ENCODE data around the gene MYOZ1. TPM values are rescaled to one million over a fixed set of nuclear protein-coding genes. Genes with fewer than 3 reads are reported as not detected.

The MYOZ1 gene
- total RNA-seq, 2 donors from 2014 or later = not detected

- DNase-seq = no peak
- no peaks in the 10 kb centered on the region for H3K4me1 Mint-ChIP-seq
- H3K9me3 ChIP-seq (ENCODE audit: control insufficient read depth, low read length, poor library complexity, severe bottlenecking) = no peaks in the 10 kb centered on the region
- H3K4me3 Mint-ChIP-seq = no peak overlapping the region
- no peaks in the 10 kb centered on the region for H3K36me3 Mint-ChIP-seq (ENCODE audit: low read depth)
- no peaks in the 10 kb centered on the region for H3K27me3 Mint-ChIP-seq
- H3K27ac Mint-ChIP-seq = peak overlapping the region; percentile 63
- ATAC-seq = no peak
Measured at GRCh38 chr10:73614720-73615119, 26.6 kb downstream of the MYOZ1 start.

GRCh38 chr10:73609116-73609515 lies 32.2 kb downstream of the MYOZ1 start:
- no peaks in the 10 kb centered on the region for H3K9me3 ChIP-seq (ENCODE audit: control insufficient read depth, low read length, poor library complexity, severe bottlenecking)
- H3K4me3 Mint-ChIP-seq = no peak overlapping the region
- no peak overlapping the region for H3K27ac Mint-ChIP-seq
- no peak for DNase-seq
- H3K36me3 Mint-ChIP-seq (ENCODE audit: low read depth) = peaks cover 3% of the 10 kb centered on the region
- H3K27me3 Mint-ChIP-seq = no peaks in the 10 kb centered on the region
- ATAC-seq = no peak
- no peaks in the 10 kb centered on the region for H3K4me1 Mint-ChIP-seq

- H3K9me3 ChIP-seq (ENCODE audit: control insufficient read depth, low read length, poor library complexity, severe bottlenecking) = no peaks in the 10 kb centered on the region
- H3K36me3 Mint-ChIP-seq (ENCODE audit: low read depth) = peaks cover 3% of the 10 kb centered on the region
- no peaks in the 10 kb centered on the region for H3K27me3 Mint-ChIP-seq
- no peak overlapping the region for H3K27ac Mint-ChIP-seq
- H3K4me1 Mint-ChIP-seq = no peaks in the 10 kb centered on the region
- ATAC-seq (no peak), DNase-seq (no peak)
- no peak overlapping the region for H3K4me3 Mint-ChIP-seq
Measured at GRCh38 chr10:73601486-73601921, 39.8 kb downstream of the MYOZ1 start.

GRCh38 chr10:73597346-73597745 lies 43.9 kb downstream of the MYOZ1 start:
- peak overlapping the region; percentile 49 for H3K27ac Mint-ChIP-seq
- H3K4me1 Mint-ChIP-seq = no peaks in the 10 kb centered on the region
- no peak for DNase-seq
- no peak for ATAC-seq
- H3K9me3 ChIP-seq (ENCODE audit: control insufficient read depth, low read length, poor library complexity, severe bottlenecking) = no peaks in the 10 kb centered on the region
- no peak overlapping the region for H3K4me3 Mint-ChIP-seq
- no peaks in the 10 kb centered on the region for H3K27me3 Mint-ChIP-seq
- no peaks in the 10 kb centered on the region for H3K36me3 Mint-ChIP-seq (ENCODE audit: low read depth)

- Mint-ChIP-seq H3K36me3 (ENCODE audit: low read depth) (no peaks in the 10 kb centered on the region), H3K4me1 (peaks cover 11% of the 10 kb centered on the region), H3K27me3 (no peaks in the 10 kb centered on the region), H3K27ac (no peak overlapping the region), H3K4me3 (no peak overlapping the region)
- DNase-seq = no peak
- ATAC-seq = no peak
- no peaks in the 10 kb centered on the region for H3K9me3 ChIP-seq (ENCODE audit: control insufficient read depth, low read length, poor library complexity, severe bottlenecking)
Measured at GRCh38 chr10:73593812-73594211, 47.5 kb downstream of the MYOZ1 start.

- Mint-ChIP-seq H3K4me3 (no peak overlapping the region), H3K36me3 (ENCODE audit: low read depth) (no peaks in the 10 kb centered on the region), H3K27ac (no peak overlapping the region)
Measured at GRCh38 chr10:73593110-73593509, 48.2 kb downstream of the MYOZ1 start.

GRCh38 chr10:73591935-73592699 lies 49.2 kb downstream of the MYOZ1 start:
- Mint-ChIP-seq H3K4me3 (no peak overlapping the region), H3K27me3 (no peaks in the 10 kb centered on the region), H3K4me1 (peaks cover 11% of the 10 kb centered on the region), H3K27ac (peak overlapping the region; percentile 76), H3K36me3 (ENCODE audit: low read depth) (no peaks in the 10 kb centered on the region)
- ATAC-seq = peak; percentile 58
- no peaks in the 10 kb centered on the region for H3K9me3 ChIP-seq (ENCODE audit: control insufficient read depth, low read length, poor library complexity, severe bottlenecking)
- no peak for DNase-seq

More at GRCh38 chr10:73593110-73593509, 48.2 kb downstream of the MYOZ1 start:
- H3K27me3 Mint-ChIP-seq = no peaks in the 10 kb centered on the region
- no peaks in the 10 kb centered on the region for H3K9me3 ChIP-seq (ENCODE audit: control insufficient read depth, low read length, poor library complexity, severe bottlenecking)
- ATAC-seq = no peak
- DNase-seq = no peak
- peaks cover 11% of the 10 kb centered on the region for H3K4me1 Mint-ChIP-seq

- no peaks in the 10 kb centered on the region for H3K27me3 Mint-ChIP-seq
- peak; percentile 74 for ATAC-seq
- H3K4me1 Mint-ChIP-seq = peaks cover 11% of the 10 kb centered on the region
- H3K36me3 Mint-ChIP-seq (ENCODE audit: low read depth) = no peaks in the 10 kb centered on the region
- peak within 1 kb of the TSS; percentile 76 for H3K27ac Mint-ChIP-seq
- no peaks in the 10 kb centered on the region for H3K9me3 ChIP-seq (ENCODE audit: control insufficient read depth, low read length, poor library complexity, severe bottlenecking)
- peak within 1 kb of the TSS; percentile 80 for H3K4me3 Mint-ChIP-seq
- no peak for DNase-seq
Measured at GRCh38 chr10:73590881-73591799, 50.1 kb downstream of the MYOZ1 start, which contains the start of gene USP54. USP54 (minus strand) TSS chr10:73591342; CDS start chr10:73575658, 15,684 bp downstream.

GRCh38 chr10:73589563-73590126 lies 51.6 kb downstream of the MYOZ1 start:
- DNase-seq = no peak
- no peak overlapping the region for H3K27ac Mint-ChIP-seq
- no peaks in the 10 kb centered on the region for H3K27me3 Mint-ChIP-seq
- H3K4me3 Mint-ChIP-seq = no peak overlapping the region
- no peaks in the 10 kb centered on the region for H3K9me3 ChIP-seq (ENCODE audit: control insufficient read depth, low read length, poor library complexity, severe bottlenecking)
- no peak for ATAC-seq
- H3K4me1 Mint-ChIP-seq = peaks cover 11% of the 10 kb centered on the region
- H3K36me3 Mint-ChIP-seq (ENCODE audit: low read depth) = no peaks in the 10 kb centered on the region

- no peak overlapping the region for H3K4me3 Mint-ChIP-seq
- H3K9me3 ChIP-seq (ENCODE audit: control insufficient read depth, low read length, poor library complexity, severe bottlenecking) = no peaks in the 10 kb centered on the region
- H3K36me3 Mint-ChIP-seq (ENCODE audit: low read depth) = no peaks in the 10 kb centered on the region
- no peaks in the 10 kb centered on the region for H3K27me3 Mint-ChIP-seq
- DNase-seq = no peak
- ATAC-seq = no peak
- peaks cover 11% of the 10 kb centered on the region for H3K4me1 Mint-ChIP-seq
- H3K27ac Mint-ChIP-seq = no peak overlapping the region
Measured at GRCh38 chr10:73588656-73589055, 52.6 kb downstream of the MYOZ1 start.

GRCh38 chr10:73586583-73586984 lies 54.7 kb downstream of the MYOZ1 start:
- no peak for ATAC-seq
- Mint-ChIP-seq H3K4me1 (peaks cover 6% of the 10 kb centered on the region), H3K27ac (no peak overlapping the region), H3K4me3 (no peak overlapping the region), H3K27me3 (no peaks in the 10 kb centered on the region), H3K36me3 (ENCODE audit: low read depth) (no peaks in the 10 kb centered on the region)
- DNase-seq = no peak
- H3K9me3 ChIP-seq (ENCODE audit: control insufficient read depth, low read length, poor library complexity, severe bottlenecking) = no peaks in the 10 kb centered on the region

- Mint-ChIP-seq H3K4me3 (no peak overlapping the region), H3K4me1 (no peaks in the 10 kb centered on the region), H3K27ac (no peak overlapping the region), H3K36me3 (ENCODE audit: low read depth) (no peaks in the 10 kb centered on the region), H3K27me3 (no peaks in the 10 kb centered on the region)
- DNase-seq = no peak
- no peak for ATAC-seq
- H3K9me3 ChIP-seq (ENCODE audit: control insufficient read depth, low read length, poor library complexity, severe bottlenecking) = no peaks in the 10 kb centered on the region
Measured at GRCh38 chr10:73585327-73585726, 55.9 kb downstream of the MYOZ1 start.

GRCh38 chr10:73584737-73585136 lies 56.5 kb downstream of the MYOZ1 start:
- H3K9me3 ChIP-seq (ENCODE audit: control insufficient read depth, low read length, poor library complexity, severe bottlenecking) = no peaks in the 10 kb centered on the region

More at GRCh38 chr10:73584737-73585136, 56.5 kb downstream of the MYOZ1 start:
- ATAC-seq (no peak), DNase-seq (no peak)
- Mint-ChIP-seq H3K36me3 (ENCODE audit: low read depth) (no peaks in the 10 kb centered on the region), H3K27ac (no peak overlapping the region), H3K27me3 (no peaks in the 10 kb centered on the region), H3K4me1 (no peaks in the 10 kb centered on the region), H3K4me3 (no peak overlapping the region)

Measured in T-helper 17 cell (primary cell).